Measurements from ENCODE around the gene DSCAML1.

Gene DSCAML1

GRCh38 chr11:117591316-117592039 is 205.5 kb downstream of the DSCAML1 start:
- no peak overlapping the region for H3K4me3 ChIP-seq (replicated peaks; ENCODE audit: low read depth, low read length)
- DNase-seq (ENCODE audit: low read depth), result no peak
- TF ChIP-seq, protein P1, sequence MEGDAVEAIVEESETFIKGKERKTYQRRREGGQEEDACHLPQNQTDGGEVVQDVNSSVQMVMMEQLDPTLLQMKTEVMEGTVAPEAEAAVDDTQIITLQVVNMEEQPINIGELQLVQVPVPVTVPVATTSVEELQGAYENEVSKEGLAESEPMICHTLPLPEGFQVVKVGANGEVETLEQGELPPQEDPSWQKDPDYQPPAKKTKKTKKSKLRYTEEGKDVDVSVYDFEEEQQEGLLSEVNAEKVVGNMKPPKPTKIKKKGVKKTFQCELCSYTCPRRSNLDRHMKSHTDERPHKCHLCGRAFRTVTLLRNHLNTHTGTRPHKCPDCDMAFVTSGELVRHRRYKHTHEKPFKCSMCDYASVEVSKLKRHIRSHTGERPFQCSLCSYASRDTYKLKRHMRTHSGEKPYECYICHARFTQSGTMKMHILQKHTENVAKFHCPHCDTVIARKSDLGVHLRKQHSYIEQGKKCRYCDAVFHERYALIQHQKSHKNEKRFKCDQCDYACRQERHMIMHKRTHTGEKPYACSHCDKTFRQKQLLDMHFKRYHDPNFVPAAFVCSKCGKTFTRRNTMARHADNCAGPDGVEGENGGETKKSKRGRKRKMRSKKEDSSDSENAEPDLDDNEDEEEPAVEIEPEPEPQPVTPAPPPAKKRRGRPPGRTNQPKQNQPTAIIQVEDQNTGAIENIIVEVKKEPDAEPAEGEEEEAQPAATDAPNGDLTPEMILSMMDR (IDR thresholded peaks at IDR 0.05; ENCODE audit: low read length, missing control alignments), result no peak

DNA sequence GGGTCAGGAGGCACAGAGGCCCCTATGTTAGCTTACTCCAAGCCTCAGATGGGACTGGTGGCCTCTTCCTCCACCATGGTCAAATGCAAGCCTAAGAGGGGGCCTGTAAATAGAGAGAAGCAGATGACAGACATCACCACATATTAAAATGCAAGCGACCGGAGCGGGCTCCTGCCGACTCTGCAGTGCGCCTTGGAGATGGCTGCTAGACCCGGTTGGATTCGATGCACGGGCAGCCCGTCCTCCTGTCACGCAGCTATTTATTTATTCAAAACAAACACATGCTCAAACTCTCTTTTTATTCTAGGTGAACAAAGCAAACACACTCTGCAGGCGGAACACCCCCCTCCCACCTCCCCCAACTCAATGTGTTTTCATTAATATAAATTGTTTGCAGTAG is 208.0 kb downstream of the DSCAML1 start:
- TF ChIP-seq, protein P1 (IDR thresholded peaks at IDR 0.05; ENCODE audit: low read length, missing control alignments), result no peak

GRCh38 chr11:117588166-117588810 is 208.7 kb downstream of the DSCAML1 start:
- TF ChIP-seq, protein P1 (IDR thresholded peaks at IDR 0.05; ENCODE audit: low read length, missing control alignments), result no peak
- no peak overlapping the region for H3K4me3 ChIP-seq (replicated peaks; ENCODE audit: low read depth, low read length)
- DNase-seq (ENCODE audit: low read depth), result no peak

More for the DNA sequence above, 208.0 kb downstream of the DSCAML1 start:
- no peak overlapping the region for H3K4me3 ChIP-seq (replicated peaks; ENCODE audit: low read depth, low read length)
- DNase-seq (ENCODE audit: low read depth), result no peak

DNA sequence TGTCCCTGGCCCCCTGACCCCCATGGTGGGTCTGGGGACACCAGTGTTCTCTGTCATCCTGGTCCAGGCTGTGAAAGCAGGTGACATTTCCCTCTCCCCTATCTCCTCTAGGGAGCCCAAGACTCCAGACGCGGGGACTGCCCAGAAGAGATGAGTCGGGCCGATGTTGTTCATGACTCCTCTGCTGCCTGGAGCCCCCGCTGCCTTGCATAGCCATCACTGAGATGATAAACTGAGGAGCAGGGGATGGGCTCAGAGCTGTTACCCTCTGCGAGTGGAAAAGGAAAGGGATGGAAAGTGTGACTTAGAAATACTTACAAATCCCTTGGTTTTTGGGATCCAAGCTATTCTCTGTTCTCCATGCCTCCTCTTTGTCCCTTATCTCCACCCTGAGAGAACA is 209.6 kb downstream of the DSCAML1 start:
- DNase-seq (ENCODE audit: low read depth), result no peak
- no peak overlapping the region for H3K4me3 ChIP-seq (replicated peaks; ENCODE audit: low read depth, low read length)
- TF ChIP-seq, protein P1 (IDR thresholded peaks at IDR 0.05; ENCODE audit: low read length, missing control alignments), result no peak

- no peak overlapping the region for H3K4me3 ChIP-seq (replicated peaks; ENCODE audit: low read depth, low read length)
- no peak for DNase-seq (ENCODE audit: low read depth)
These were observed 210.6 kb downstream of the DSCAML1 start for GRCh38 chr11:117586392-117586791.

DNA sequence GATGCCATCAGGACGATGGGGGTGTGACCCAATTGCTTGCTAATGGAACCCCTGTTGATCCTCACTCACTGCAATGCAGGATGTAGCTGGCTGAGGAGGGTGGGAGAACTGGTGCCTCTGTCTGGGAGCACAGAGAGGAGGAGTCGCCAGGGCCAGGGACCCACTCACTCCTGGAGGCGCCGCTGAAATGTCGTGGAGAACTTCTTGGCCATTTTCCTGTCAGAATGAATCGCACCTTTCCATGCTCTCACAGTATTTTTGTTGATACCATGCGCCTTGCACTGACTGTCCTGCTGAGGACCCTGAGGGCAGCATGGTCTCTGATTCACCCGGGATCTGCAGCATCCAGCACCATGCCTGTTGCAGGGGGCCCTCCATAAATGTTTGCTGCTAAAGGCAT is 211.4 kb downstream of the DSCAML1 start:
- no peak for DNase-seq (ENCODE audit: low read depth)
- TF ChIP-seq, protein P1 (IDR thresholded peaks at IDR 0.05; ENCODE audit: low read length, missing control alignments), result no peak
- no peak overlapping the region for H3K4me3 ChIP-seq (replicated peaks; ENCODE audit: low read depth, low read length)

More at GRCh38 chr11:117586392-117586791, 210.6 kb downstream of the DSCAML1 start:
- TF ChIP-seq, protein P1 (IDR thresholded peaks at IDR 0.05; ENCODE audit: low read length, missing control alignments), result no peak
